Body of pancreas (tissue), 4 donors: ENCODE results near the gene GRXCR2.

Source experiments
- POLR2A ChIP-seq, 3 donors: fragments of 450-650 bp; IDR thresholded peaks; one replicate each; pipeline ENCODE4 v1.6.1; 2016; ENCODE audit warnings: antibody characterized with exemption in 3 of 3, mild to moderate bottlenecking in 2 of 3
- TF ChIP-seq, protein P1 (sequence below), 7 experiments: fragments of 450-650 bp in 4 of 7; fragments of 200-600 bp in 3 of 7; sonication (generic) in 3 of 7; IDR thresholded peaks; one replicate each; pipeline ENCODE4 v1.5.1; 2016 to 2019; ENCODE audit warnings: antibody characterized with exemption in 7 of 7

DNA sequence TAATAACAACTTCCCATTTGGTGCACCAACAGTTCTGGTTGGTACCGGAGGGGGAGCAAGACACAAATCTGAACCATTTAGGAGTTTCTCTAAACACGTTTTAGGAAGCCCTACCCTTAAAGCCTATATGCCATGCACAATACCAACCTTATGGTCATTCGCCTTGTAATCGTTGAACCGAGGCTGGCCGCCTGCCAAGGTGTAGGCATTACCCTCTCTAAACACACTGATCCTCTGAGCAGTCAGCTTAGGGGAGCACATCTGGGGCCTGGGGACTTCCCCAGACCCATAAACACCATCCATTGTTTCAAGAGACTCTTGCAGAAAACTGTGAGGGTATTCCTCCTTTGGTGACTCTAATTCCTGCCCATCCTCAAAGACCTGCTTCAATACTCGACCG, 328 bp downstream of the GRXCR2 start:
- TF ChIP-seq, protein P1, sequence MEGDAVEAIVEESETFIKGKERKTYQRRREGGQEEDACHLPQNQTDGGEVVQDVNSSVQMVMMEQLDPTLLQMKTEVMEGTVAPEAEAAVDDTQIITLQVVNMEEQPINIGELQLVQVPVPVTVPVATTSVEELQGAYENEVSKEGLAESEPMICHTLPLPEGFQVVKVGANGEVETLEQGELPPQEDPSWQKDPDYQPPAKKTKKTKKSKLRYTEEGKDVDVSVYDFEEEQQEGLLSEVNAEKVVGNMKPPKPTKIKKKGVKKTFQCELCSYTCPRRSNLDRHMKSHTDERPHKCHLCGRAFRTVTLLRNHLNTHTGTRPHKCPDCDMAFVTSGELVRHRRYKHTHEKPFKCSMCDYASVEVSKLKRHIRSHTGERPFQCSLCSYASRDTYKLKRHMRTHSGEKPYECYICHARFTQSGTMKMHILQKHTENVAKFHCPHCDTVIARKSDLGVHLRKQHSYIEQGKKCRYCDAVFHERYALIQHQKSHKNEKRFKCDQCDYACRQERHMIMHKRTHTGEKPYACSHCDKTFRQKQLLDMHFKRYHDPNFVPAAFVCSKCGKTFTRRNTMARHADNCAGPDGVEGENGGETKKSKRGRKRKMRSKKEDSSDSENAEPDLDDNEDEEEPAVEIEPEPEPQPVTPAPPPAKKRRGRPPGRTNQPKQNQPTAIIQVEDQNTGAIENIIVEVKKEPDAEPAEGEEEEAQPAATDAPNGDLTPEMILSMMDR (IDR thresholded peaks at IDR 0.05): no peak
- no peak for TF ChIP-seq POLR2A (IDR thresholded peaks at IDR 0.05)
